Naive thymus-derived CD4-positive, alpha-beta T cell (primary cell): ENCODE measurements around the gene LAMA5. TPM values are rescaled to one million over a fixed set of nuclear protein-coding genes. Genes with fewer than 3 reads are reported as not detected.

Experiments used
- ATAC-seq: fragments of 150-1000 bp; cut with Tn5 transposase; 2 replicates; pipeline ENCODE4 v1.10.0; 2021; ENCODE audit warnings: mild to moderate bottlenecking, moderate library complexity
- CTCF ChIA-PET: fragments of 350-600 bp; sonication (Branson Sonifier 250); formaldehyde crosslinking; loops from one replicate; lab custom pipeline; 2021; ENCODE audit warnings: antibody characterized with exemption; lab: Charles Lee
- POLR2A ChIA-PET: fragments of 350-600 bp; sonication (Branson Sonifier 250); formaldehyde crosslinking; loops from one replicate; lab custom pipeline; 2021; ENCODE audit warnings: antibody characterized with exemption, inconsistent platforms; lab: Charles Lee
- DNase-seq, 9 donors: peaks; one replicate each; pipeline versions ENCODE4 v3.0.0 to v3.0.0-alpha.2; 2020 to 2022; ENCODE audit warnings: mixed read lengths in 1 of 9
- H3K27ac ChIP-seq: one replicate; pipeline ENCODE4 v1.7.0; 2013; ENCODE audit warnings: mild to moderate bottlenecking, low read depth, low read length, moderate library complexity
- H3K27me3 ChIP-seq, 2 donors: one replicate each; pipeline ENCODE4 v1.7.0; 2013; ENCODE audit warnings: low read length in 2 of 2, mild to moderate bottlenecking in 2 of 2, moderate library complexity in 2 of 2; ENCODE audit not compliant: control insufficient read depth in 2 of 2, insufficient read depth in 2 of 2
- H3K36me3 ChIP-seq, 3 experiments: 1 replicate in 2 of 3; 2 replicates in 1 of 3; pipeline ENCODE4 v1.7.0; 2013; ENCODE audit warnings: low read length in 3 of 3, mild to moderate bottlenecking in 3 of 3, moderate library complexity in 1 of 3; ENCODE audit not compliant: insufficient read depth in 3 of 3, control insufficient read depth in 2 of 3
- H3K4me1 ChIP-seq, 2 donors: one replicate each; pipeline ENCODE4 v1.7.0; 2013; ENCODE audit warnings: low read length in 2 of 2, mild to moderate bottlenecking in 2 of 2, moderate library complexity in 1 of 2; ENCODE audit not compliant: control insufficient read depth in 2 of 2, insufficient read depth in 2 of 2
- H3K4me3 ChIP-seq: 2 replicates; pipeline ENCODE4 v1.7.0; 2013; ENCODE audit warnings: mild to moderate bottlenecking, low read length
- H3K9me3 ChIP-seq, 3 experiments: 1 replicate in 2 of 3; 2 replicates in 1 of 3; pipeline ENCODE4 v1.7.0; 2013; ENCODE audit warnings: low read length in 3 of 3; ENCODE audit not compliant: control insufficient read depth in 2 of 3
- H3K27ac Mint-ChIP-seq, 9 donors: one replicate each; pipeline ENCODE4 v1.8.0; 2020 to 2022; ENCODE audit warnings: mixed read lengths in 9 of 9, mild to moderate bottlenecking in 8 of 9, moderate library complexity in 5 of 9, inconsistent platforms in 2 of 9
- H3K27me3 Mint-ChIP-seq, 5 donors: one replicate each; pipeline ENCODE4 v1.8.0; 2021 to 2022; ENCODE audit warnings: mixed read lengths in 5 of 5, mild to moderate bottlenecking in 1 of 5
- H3K36me3 Mint-ChIP-seq, 5 donors: one replicate each; pipeline ENCODE4 v1.8.0; 2020 to 2022; ENCODE audit warnings: mixed read lengths in 5 of 5, mild to moderate bottlenecking in 3 of 5, inconsistent platforms in 1 of 5
- H3K4me1 Mint-ChIP-seq, 7 donors: one replicate each; pipeline ENCODE4 v1.8.0; 2020 to 2022; ENCODE audit warnings: mixed read lengths in 7 of 7, mild to moderate bottlenecking in 3 of 7, inconsistent platforms in 1 of 7
- H3K4me3 Mint-ChIP-seq, 10 donors: one replicate each; pipeline ENCODE4 v1.8.0; 2020 to 2022; ENCODE audit warnings: mild to moderate bottlenecking in 10 of 10, mixed read lengths in 10 of 10, moderate library complexity in 6 of 10, inconsistent platforms in 2 of 10
- H3K9me3 Mint-ChIP-seq, 11 donors: one replicate each; pipeline ENCODE4 v1.8.0; 2020 to 2022; ENCODE audit warnings: mixed read lengths in 11 of 11, mild to moderate bottlenecking in 4 of 11, inconsistent platforms in 1 of 11, moderate library complexity in 1 of 11
- intact Hi-C, 2 donors: fragments of 100-400 bp; cut with micrococcal nuclease; formaldehyde crosslinking; loops; one replicate each; pipeline ENCODE4 v1.15.1; 2023
- polyA plus RNA-seq, 2 donors: library from polyadenylated mRNA; unstranded; fragments of 300-500 nt; fragmentation: Illumina TruSeq; gene quantifications; one replicate each; pipeline ENCODE4 v1.2.3, GENCODE V29; 2021
- total RNA-seq, 6 experiments: library from RNA in 5 of 6; stranded (reverse) in 5 of 6; gene quantifications; 1 replicate in 5 of 6; 2 replicates in 1 of 6; pipeline ENCODE4 v1.2.3 and lab custom pipeline; 2021 to 2026

LAMA5 gene
- total and polyA plus RNA-seq, 7 experiments from 2014 or later = 0.05 to 1.3 (median 0.57) TPM; not detected in 2

- H3K4me3 ChIP-seq = no peak overlapping the region
- H3K36me3 ChIP-seq = peaks cover 0 to 71% (median 9%) of the 10 kb centered on the region in 3 experiments
- Mint-ChIP-seq H3K9me3 (no peaks in the 10 kb centered on the region), H3K27me3 (no peaks in the 10 kb centered on the region), H3K27ac (peak overlapping the region in 1 of 9 donors; percentile 8), H3K36me3 (peaks cover 0 to 24% (median 11%) of the 10 kb centered on the region in 5 donors), H3K4me3 (no peak overlapping the region), H3K4me1 (peaks cover 0 to 4% (median 0%) of the 10 kb centered on the region in 7 donors)
- H3K4me1 ChIP-seq = peaks cover 0 to 8% of the 10 kb centered on the region in 2 donors
- no peak for DNase-seq
- H3K27ac ChIP-seq = no peak overlapping the region
- H3K27me3 ChIP-seq = no peaks in the 10 kb centered on the region
- no peaks in the 10 kb centered on the region for H3K9me3 ChIP-seq
- intact Hi-C loops = no loop called here
- POLR2A ChIA-PET = no interaction called here
- CTCF ChIA-PET = no interaction called here
- no peak for ATAC-seq
Measured at GRCh38 chr20:62293111-62293784, 73.9 kb downstream of the LAMA5 start.

- H3K4me3 Mint-ChIP-seq = peak overlapping the region in 1 of 10 donors; percentile 8
- H3K27ac ChIP-seq = no peak overlapping the region
- ChIA-PET CTCF (interaction anchor here (0.7 kb wide), 1 partner anchor 83 kb away, joined by 7 read pairs; no protein-coding TSS in a partner anchor), POLR2A (no interaction called here)
- H3K4me3 ChIP-seq = no peak overlapping the region
- no peaks in the 10 kb centered on the region for H3K9me3 Mint-ChIP-seq
- H3K9me3 ChIP-seq = no peaks in the 10 kb centered on the region
- DNase-seq (no peak), ATAC-seq (peak; percentile 74)
- peaks cover 0 to 24% (median 11%) of the 10 kb centered on the region in 5 donors for H3K36me3 Mint-ChIP-seq
- intact Hi-C loops = no loop called here
- peaks cover 0 to 4% (median 0%) of the 10 kb centered on the region in 7 donors for H3K4me1 Mint-ChIP-seq
- H3K4me1 ChIP-seq = peaks cover 0 to 8% of the 10 kb centered on the region in 2 donors
- H3K27me3 Mint-ChIP-seq = no peaks in the 10 kb centered on the region
- peak overlapping the region in 3 of 9 donors; percentile 14 to 59 (median 48) for H3K27ac Mint-ChIP-seq
- H3K36me3 ChIP-seq = peaks cover 0 to 78% (median 9%) of the 10 kb centered on the region in 3 experiments
- H3K27me3 ChIP-seq = no peaks in the 10 kb centered on the region
Measured at GRCh38 chr20:62292108-62292507, 75.0 kb downstream of the LAMA5 start.

GRCh38 chr20:62291251-62292066 lies 75.7 kb downstream of the LAMA5 start:
- Histone ChIP-seq H3K36me3 (peaks cover 0 to 79% (median 9%) of the 10 kb centered on the region in 3 experiments), H3K9me3 (no peaks in the 10 kb centered on the region), H3K4me1 (peaks cover 0 to 8% of the 10 kb centered on the region in 2 donors), H3K27me3 (no peaks in the 10 kb centered on the region), H3K4me3 (no peak overlapping the region), H3K27ac (no peak overlapping the region)
- CTCF ChIA-PET = no interaction called here
- intact Hi-C loops = no loop called here
- POLR2A ChIA-PET = no interaction called here
- H3K27ac Mint-ChIP-seq = peak overlapping the region in 3 of 9 donors; percentile 17 to 91 (median 41)
- H3K9me3 Mint-ChIP-seq = no peaks in the 10 kb centered on the region
- H3K4me3 Mint-ChIP-seq = no peak overlapping the region
- H3K36me3 Mint-ChIP-seq = peaks cover 4 to 24% (median 11%) of the 10 kb centered on the region in 5 donors
- H3K27me3 Mint-ChIP-seq = no peaks in the 10 kb centered on the region
- H3K4me1 Mint-ChIP-seq = peaks cover 0 to 4% (median 0%) of the 10 kb centered on the region in 7 donors
- ATAC-seq (no peak), DNase-seq (no peak)

GRCh38 chr20:62289898-62290297 lies 77.2 kb downstream of the LAMA5 start:
- Histone ChIP-seq H3K27ac (no peak overlapping the region), H3K36me3 (peaks cover 0 to 80% (median 9%) of the 10 kb centered on the region in 3 experiments), H3K27me3 (no peaks in the 10 kb centered on the region), H3K4me3 (no peak overlapping the region), H3K9me3 (no peaks in the 10 kb centered on the region), H3K4me1 (peaks cover 0 to 8% of the 10 kb centered on the region in 2 donors)
- intact Hi-C loops = no loop called here
- ChIA-PET POLR2A (no interaction called here), CTCF (no interaction called here)
- Mint-ChIP-seq H3K4me1 (peaks cover 0 to 4% (median 0%) of the 10 kb centered on the region in 7 donors), H3K4me3 (no peak overlapping the region), H3K27ac (no peak overlapping the region), H3K36me3 (peaks cover 4 to 19% (median 11%) of the 10 kb centered on the region in 5 donors), H3K9me3 (no peaks in the 10 kb centered on the region), H3K27me3 (no peaks in the 10 kb centered on the region)
- no peak for ATAC-seq
- DNase-seq = no peak

GRCh38 chr20:62289131-62289530 lies 78.0 kb downstream of the LAMA5 start:
- CTCF ChIA-PET = no interaction called here
- Mint-ChIP-seq H3K27me3 (no peaks in the 10 kb centered on the region), H3K36me3 (peaks cover 4 to 21% (median 10%) of the 10 kb centered on the region in 5 donors), H3K9me3 (no peaks in the 10 kb centered on the region), H3K27ac (no peak overlapping the region), H3K4me3 (no peak overlapping the region), H3K4me1 (peaks cover 0 to 4% (median 0%) of the 10 kb centered on the region in 7 donors)
- ATAC-seq (no peak), DNase-seq (no peak)
- no peaks in the 10 kb centered on the region for H3K27me3 ChIP-seq
- no peaks in the 10 kb centered on the region for H3K9me3 ChIP-seq
- intact Hi-C loops = no loop called here
- H3K27ac ChIP-seq = no peak overlapping the region
- peaks cover 0 to 82% (median 9%) of the 10 kb centered on the region in 3 experiments for H3K36me3 ChIP-seq
- POLR2A ChIA-PET = no interaction called here
- no peak overlapping the region for H3K4me3 ChIP-seq
- peaks cover 0 to 8% of the 10 kb centered on the region in 2 donors for H3K4me1 ChIP-seq

GRCh38 chr20:62288535-62289105 lies 78.5 kb downstream of the LAMA5 start:
- no peak overlapping the region for H3K4me3 Mint-ChIP-seq
- no peaks in the 10 kb centered on the region for H3K9me3 ChIP-seq
- no peaks in the 10 kb centered on the region for H3K27me3 ChIP-seq
- peaks cover 0 to 82% (median 4%) of the 10 kb centered on the region in 3 experiments for H3K36me3 ChIP-seq
- peaks cover 0 to 4% (median 0%) of the 10 kb centered on the region in 7 donors for H3K4me1 Mint-ChIP-seq
- H3K27me3 Mint-ChIP-seq = no peaks in the 10 kb centered on the region
- CTCF ChIA-PET = no interaction called here
- DNase-seq (no peak), ATAC-seq (no peak)
- H3K36me3 Mint-ChIP-seq = peaks cover 4 to 21% (median 10%) of the 10 kb centered on the region in 5 donors
- H3K9me3 Mint-ChIP-seq = no peaks in the 10 kb centered on the region
- peak overlapping the region in 2 of 9 donors; percentile 46 to 60 for H3K27ac Mint-ChIP-seq
- POLR2A ChIA-PET = no interaction called here
- peaks cover 0 to 8% of the 10 kb centered on the region in 2 donors for H3K4me1 ChIP-seq
- no peak overlapping the region for H3K4me3 ChIP-seq
- intact Hi-C loops = no loop called here
- no peak overlapping the region for H3K27ac ChIP-seq
